K562 (cell line): ENCODE results near the gene PLXNB2. TPM values are rescaled to one million over a fixed set of nuclear protein-coding genes. Genes with fewer than 3 reads are reported as not detected.
A peak's percentile ranks its signal among the peaks of the same experiment; 100 is the strongest.

Experiments used
- ATAC-seq: fragments of 200-7000 bp; cut with Tn5 transposase; 3 replicates; pipeline ENCODE4 v1.9.1; 2020; ENCODE audit warnings: moderate library complexity
- BruUV-seq: library from RNA; stranded (reverse); fragments of 400-500 nt; replicated peaks from 2 replicates; lab custom pipeline; 2021; lab: Mats Ljungman, UMichigan
- CTCF ChIA-PET: fragments of 300-600 bp; formaldehyde crosslinking; extraction: SDS; loops from one replicate; lab custom pipeline; 2021; ENCODE audit warnings: low intra/inter-chr PET ratio; lab: Yijun Ruan, JAX
- POLR2A ChIA-PET: fragments of 300-600, 350-650 bp; sonication (Branson Sonifier 250); formaldehyde crosslinking; extraction: SDS; loops from one replicate; lab custom pipeline; 2021; ENCODE audit warnings: antibody characterized with exemption, inconsistent platforms; lab: Yijun Ruan, JAX
- DNase-seq, 4 experiments: peaks; one replicate each; pipeline versions ENCODE4 v3.0.0 to v3.0.0-alpha.2; 2011 to 2018; ENCODE audit warnings: low spot score in 3 of 4, mixed read lengths in 3 of 4; ENCODE audit errors: extremely low read depth in 1 of 4
- FAIRE-seq: peaks from 2 replicates; lab custom pipeline; 2011; peaks lifted over from hg19 to GRCh38; lab: Jason Lieb, UNC
- H2AFZ ChIP-seq: 2 replicates; pipeline ENCODE4 v1.6.0; 2011; ENCODE audit warnings: low read depth, low read length, control low read depth, inconsistent platforms
- H3K27ac ChIP-seq: fragments of 200-600 bp; 3 replicates; pipeline ENCODE4 v1.8.0; 2011; ENCODE audit warnings: low read depth, mild to moderate bottlenecking, control low read depth, inconsistent platforms, low read length, moderate library complexity, mixed read lengths; ENCODE audit errors: extremely low read depth
- H3K27me3 ChIP-seq, 2 experiments: fragments of 300-600 bp in 1 of 2; 2 replicates in 1 of 2; 3 replicates in 1 of 2; pipeline versions ENCODE4 v1.6.0 to v1.8.0; 2011; ENCODE audit warnings: inconsistent platforms in 2 of 2, low read length in 2 of 2, mild to moderate bottlenecking in 1 of 2, mixed read lengths in 1 of 2, moderate library complexity in 1 of 2; ENCODE audit not compliant: control insufficient read depth in 2 of 2, insufficient read depth in 2 of 2
- H3K36me3 ChIP-seq: fragments of 300-600 bp; 3 replicates; pipeline ENCODE4 v1.8.0; 2011; ENCODE audit warnings: mild to moderate bottlenecking, low read length, inconsistent platforms; ENCODE audit not compliant: control insufficient read depth, insufficient read depth
- H3K4me1 ChIP-seq, 2 experiments: fragments of 200-600 bp in 1 of 2; replicated peaks in 1 of 2; 2 replicates in 1 of 2; 3 replicates in 1 of 2; pipeline versions ENCODE4 v1.5.1 to v1.8.0; 2011; ENCODE audit warnings: inconsistent platforms in 2 of 2, low read length in 2 of 2, mild to moderate bottlenecking in 1 of 2, mixed read lengths in 1 of 2, moderate library complexity in 1 of 2; ENCODE audit not compliant: control insufficient read depth in 2 of 2, insufficient read depth in 2 of 2
- H3K4me2 ChIP-seq: 2 replicates; pipeline ENCODE4 v1.6.1; 2011; ENCODE audit warnings: low read length, control low read depth, inconsistent platforms, mixed read lengths; ENCODE audit not compliant: insufficient read depth
- H3K4me3 ChIP-seq: fragments of 200-600 bp; sonication (generic), shearing (Covaris generic); 2 replicates; pipeline ENCODE4 v1.5.1; 2016; ENCODE audit warnings: control low read depth, inconsistent platforms
- H3K79me2 ChIP-seq: fragments of 200-600 bp; 3 replicates; pipeline ENCODE4 v1.8.0; 2011; ENCODE audit warnings: low read length, inconsistent platforms; ENCODE audit not compliant: control insufficient read depth, insufficient read depth
- H3K9ac ChIP-seq, 2 experiments: 2 replicates each; pipeline versions ENCODE4 v1.6.0 to v1.6.1; 2011; ENCODE audit warnings: low read depth in 2 of 2, low read length in 2 of 2, control low read depth in 1 of 2, inconsistent platforms in 1 of 2, mild to moderate bottlenecking in 1 of 2, mixed read lengths in 1 of 2; ENCODE audit not compliant: insufficient read depth in 1 of 2
- H3K9me1 ChIP-seq: one replicate; pipeline ENCODE4 v1.6.0; 2011; ENCODE audit warnings: inconsistent platforms, mild to moderate bottlenecking, low read length, moderate library complexity; ENCODE audit not compliant: control insufficient read depth, insufficient read depth
- H3K9me3 ChIP-seq: replicated peaks from 2 replicates; pipeline ENCODE4 v1.5.1; 2011; ENCODE audit warnings: low read depth, low read length, inconsistent platforms; ENCODE audit not compliant: control insufficient read depth, insufficient read depth
- H4K20me1 ChIP-seq: replicated peaks from 2 replicates; pipeline ENCODE4 v1.6.1; 2011; ENCODE audit warnings: low read length, inconsistent platforms, mixed read lengths; ENCODE audit not compliant: control insufficient read depth, insufficient read depth
- BMI1 ChIP-seq: fragments of 150-350 bp; IDR thresholded peaks from 2 replicates; pipeline ENCODE4 v1.6.1; 2014; ENCODE audit warnings: low read length
- CBX5 ChIP-seq: IDR thresholded peaks from 2 replicates; pipeline ENCODE4 v1.6.1; 2014; ENCODE audit warnings: low read depth, borderline replicate concordance
- CXXC5 ChIP-seq: fragments of 250-450 bp; sonication (Bioruptor Pico); IDR thresholded peaks from 2 replicates; pipeline ENCODE4 v1.8.0; 2022; ENCODE audit warnings: inconsistent platforms, mild to moderate bottlenecking, moderate library complexity
- HMGN3 ChIP-seq: IDR thresholded peaks from 2 replicates; pipeline ENCODE4 v1.6.1; 2011; ENCODE audit warnings: borderline replicate concordance, low read depth, mild to moderate bottlenecking, mixed read lengths, low read length; ENCODE audit not compliant: insufficient read length; ENCODE audit errors: extremely low read depth
- KLF1 ChIP-seq: fragments of 450-650 bp; IDR thresholded peaks from 2 replicates; pipeline ENCODE4 v1.6.1; 2016; ENCODE audit warnings: missing genetic modification characterization, missing compliant biosample characterization
- MAFG ChIP-seq: fragments of 450-650 bp; conservative IDR thresholded peaks from 2 replicates; pipeline ENCODE4 v1.6.1; 2016; ENCODE audit warnings: missing genetic modification characterization, missing compliant biosample characterization
- NRF1 ChIP-seq, 2 experiments: fragments of 450-650 bp; IDR thresholded peaks in 1 of 2; conservative IDR thresholded peaks in 1 of 2; 2 replicates each; pipeline ENCODE4 v1.6.1; 2014; ENCODE audit warnings: mild to moderate bottlenecking in 2 of 2
- SMAD1 ChIP-seq: fragments of 150-350 bp; IDR thresholded peaks from 2 replicates; pipeline ENCODE4 v1.6.1; 2014; ENCODE audit warnings: low read length, low read depth; ENCODE audit not compliant: partially characterized antibody
- ZNF23 ChIP-seq: fragments of 250-450 bp; sonication (Bioruptor Pico); IDR thresholded peaks from 2 replicates; pipeline ENCODE4 v1.4.0; 2020; ENCODE audit warnings: mild to moderate bottlenecking
- ZNF766 ChIP-seq: fragments of 200-800 bp; sonication (Bioruptor generic); conservative IDR thresholded peaks from 2 replicates; pipeline ENCODE4 v1.6.1; 2016; ENCODE audit warnings: missing genetic modification characterization, missing compliant biosample characterization
- WGBS: fragments of 100-300 bp; shearing (Covaris generic); methylation state at CpG from one replicate; pipeline ENCODE4 v1.1.6; 2016; ENCODE audit warnings: low coverage, mixed read lengths; ENCODE audit not compliant: insufficient coverage; ENCODE audit errors: missing lambda C conversion rate; 5-methylcytosine and 5-hydroxymethylcytosine counted together
- in situ Hi-C: fragments of 300-500 bp; cut with MboI; formaldehyde crosslinking; loops from 4 replicates; pipeline ENCODE4 v1.15.0; 2018; ENCODE audit warnings: inconsistent platforms, mixed read lengths
- intact Hi-C: fragments of 100-400 bp; cut with micrococcal nuclease; formaldehyde crosslinking; loops from 2 replicates; pipeline ENCODE4 v1.14.2; 2022
- polyA plus RNA-seq, 8 experiments: library from polyadenylated mRNA; depleted of rRNA in 4 of 8; stranded (reverse) in 5 of 8; unstranded in 3 of 8; fragments of >200 nt; fragmentation: Nextera tagmentation in 2 of 8; fragmentation: Illumina TruSeq in 1 of 8; extraction: Ambion mirVana in 2 of 8; extraction: Trizol in 1 of 8; gene quantifications; 2 replicates each; pipeline versions ENCODE4 v1.2.1 to v1.2.3, GENCODE V29; 2011 to 2014; ENCODE audit warnings: inconsistent platforms in 1 of 8, missing spikeins in 1 of 8
- total RNA-seq, 7 experiments: library from RNA; depleted of rRNA in 6 of 7; stranded (reverse); fragments of >200 nt in 6 of 7; fragmentation: Illumina TruSeq in 2 of 7; extraction: Trizol in 2 of 7; gene quantifications; 2 replicates each; pipeline versions ENCODE4 v1.2.1 to v1.2.3, GENCODE V29; 2011 to 2021; ENCODE audit warnings: low replicate concordance in 1 of 7
- TF ChIP-seq, protein P1 (sequence below), 2 experiments: fragments of 450-650 bp; IDR thresholded peaks; 2 replicates each; pipeline ENCODE4 v1.6.1; 2018; ENCODE audit warnings: mild to moderate bottlenecking in 2 of 2, low read depth in 1 of 2; ENCODE audit not compliant: partially characterized antibody in 2 of 2

Gene PLXNB2
- total and polyA plus RNA-seq, 9 of the 15 experiments (the other 6 are each of a cell fraction or from before 2014, with no cell fraction given): 0.15 to 45.1 (median 13.6) TPM

GRCh38 chr22:50272044-50272802 is 35.2 kb downstream of the PLXNB2 start:
- no peaks in the 10 kb centered on the region; the same call in 2 of the 3 replicates for H3K79me2 ChIP-seq

GRCh38 chr22:50271519-50271970 is 35.9 kb downstream of the PLXNB2 start:
- peak overlapping the region; percentile 31 for H3K4me3 ChIP-seq
- WGBS: 0% methylated on average over 13 of the region's 45 CpGs
- H3K9me1 ChIP-seq: no peaks in the 10 kb centered on the region
- H2AFZ ChIP-seq: no peak overlapping the region
- in situ Hi-C loops (loop anchor here (5.0 kb wide), 1 partner anchor 56 kb away; the partner anchor contains the start of gene DENND6B), intact Hi-C loops (loop anchor here (5.0 kb wide), 1 partner anchor 56 kb away; the partner anchor contains the start of gene DENND6B)
- peak overlapping the region in 1 of 2 experiments; percentile 68; a peak in 2 of 4 replicates for H3K9ac ChIP-seq
- no peak overlapping the region for H3K27ac ChIP-seq
- no TSS peak for BruUV-seq
- peak overlapping the region; percentile 49; the same call in 1 of the 2 replicates for H3K4me2 ChIP-seq
- H4K20me1 ChIP-seq: no peaks in the 10 kb centered on the region
- H3K27me3 ChIP-seq: no peaks in the 10 kb centered on the region
- peak; percentile 82 for ATAC-seq
- DNase-seq: peak; percentile 80 to 84 (median 83)
- CTCF ChIA-PET: no interaction called here
- H3K79me2 ChIP-seq: no peaks in the 10 kb centered on the region; the same call in 2 of the 3 replicates
- H3K36me3 ChIP-seq: peaks cover 9% of the 10 kb centered on the region; the same call in 1 of the 3 replicates
- peaks cover 7 to 77% of the 10 kb centered on the region in 2 experiments; a peak in 4 of 5 replicates for H3K4me1 ChIP-seq
- peak; percentile 35 for FAIRE-seq
- H3K9me3 ChIP-seq: no peaks in the 10 kb centered on the region
- POLR2A ChIA-PET: interaction anchor here (0.6 kb wide), 2 partner anchors 55 to 86 kb away, joined by 3 read pairs; partner anchors contain the start of gene DENND6B
- TF ChIP-seq CBX5: no peak
- TF ChIP-seq ZNF23: no peak
- TF ChIP-seq, protein P1, sequence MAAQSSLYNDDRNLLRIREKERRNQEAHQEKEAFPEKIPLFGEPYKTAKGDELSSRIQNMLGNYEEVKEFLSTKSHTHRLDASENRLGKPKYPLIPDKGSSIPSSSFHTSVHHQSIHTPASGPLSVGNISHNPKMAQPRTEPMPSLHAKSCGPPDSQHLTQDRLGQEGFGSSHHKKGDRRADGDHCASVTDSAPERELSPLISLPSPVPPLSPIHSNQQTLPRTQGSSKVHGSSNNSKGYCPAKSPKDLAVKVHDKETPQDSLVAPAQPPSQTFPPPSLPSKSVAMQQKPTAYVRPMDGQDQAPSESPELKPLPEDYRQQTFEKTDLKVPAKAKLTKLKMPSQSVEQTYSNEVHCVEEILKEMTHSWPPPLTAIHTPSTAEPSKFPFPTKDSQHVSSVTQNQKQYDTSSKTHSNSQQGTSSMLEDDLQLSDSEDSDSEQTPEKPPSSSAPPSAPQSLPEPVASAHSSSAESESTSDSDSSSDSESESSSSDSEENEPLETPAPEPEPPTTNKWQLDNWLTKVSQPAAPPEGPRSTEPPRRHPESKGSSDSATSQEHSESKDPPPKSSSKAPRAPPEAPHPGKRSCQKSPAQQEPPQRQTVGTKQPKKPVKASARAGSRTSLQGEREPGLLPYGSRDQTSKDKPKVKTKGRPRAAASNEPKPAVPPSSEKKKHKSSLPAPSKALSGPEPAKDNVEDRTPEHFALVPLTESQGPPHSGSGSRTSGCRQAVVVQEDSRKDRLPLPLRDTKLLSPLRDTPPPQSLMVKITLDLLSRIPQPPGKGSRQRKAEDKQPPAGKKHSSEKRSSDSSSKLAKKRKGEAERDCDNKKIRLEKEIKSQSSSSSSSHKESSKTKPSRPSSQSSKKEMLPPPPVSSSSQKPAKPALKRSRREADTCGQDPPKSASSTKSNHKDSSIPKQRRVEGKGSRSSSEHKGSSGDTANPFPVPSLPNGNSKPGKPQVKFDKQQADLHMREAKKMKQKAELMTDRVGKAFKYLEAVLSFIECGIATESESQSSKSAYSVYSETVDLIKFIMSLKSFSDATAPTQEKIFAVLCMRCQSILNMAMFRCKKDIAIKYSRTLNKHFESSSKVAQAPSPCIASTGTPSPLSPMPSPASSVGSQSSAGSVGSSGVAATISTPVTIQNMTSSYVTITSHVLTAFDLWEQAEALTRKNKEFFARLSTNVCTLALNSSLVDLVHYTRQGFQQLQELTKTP (IDR thresholded peaks at IDR 0.05; ENCODE audit: low read depth in 1 of 2, partially characterized antibody in 2 of 2): no peak
- TF ChIP-seq NRF1 (conservative IDR thresholded peaks at IDR 0.05 in 1 of 2, IDR thresholded peaks at IDR 0.05 in 1 of 2): peak in 1 of 2 experiments; percentile 24; a peak in 2 of 4 replicates
- peak; percentile 91 for TF ChIP-seq KLF1 (tag)
- peak; percentile 77 for TF ChIP-seq BMI1
- TF ChIP-seq HMGN3: peak; percentile 24
- TF ChIP-seq CXXC5 (CRISPR knock-in tag): peak; percentile 82

More at GRCh38 chr22:50272044-50272802, 35.2 kb downstream of the PLXNB2 start:
- no peak for ATAC-seq
- Histone ChIP-seq H3K4me3 (no peak overlapping the region), H3K36me3 (peaks cover 11% of the 10 kb centered on the region; the same call in 1 of the 3 replicates), H3K27me3 (no peaks in the 10 kb centered on the region), H4K20me1 (no peaks in the 10 kb centered on the region), H2AFZ (no peak overlapping the region), H3K4me2 (no peak overlapping the region), H3K9ac (no peak overlapping the region), H3K27ac (no peak overlapping the region), H3K4me1 (peaks cover 7 to 71% of the 10 kb centered on the region in 2 experiments; a peak in 4 of 5 replicates), H3K9me1 (no peaks in the 10 kb centered on the region), H3K9me3 (no peaks in the 10 kb centered on the region)
- no peak for FAIRE-seq
- DNase-seq: no peak
- WGBS: 56% methylated on average over 5 of the region's 26 CpGs
- POLR2A ChIA-PET: interaction anchor here (0.6 to 1.1 kb wide), 5 partner anchors 13 to 225 kb away, joined by 3 read pairs; no protein-coding TSS in a partner anchor
- no TSS peak for BruUV-seq
- in situ Hi-C loops: loop anchor here (5.0 kb wide), 1 partner anchor 55 kb away; the partner anchor contains the start of gene DENND6B
- no peak for TF ChIP-seq SMAD1
- TF ChIP-seq ZNF766 (CRISPR knock-in tag): no peak
- TF ChIP-seq MAFG: no peak
- intact Hi-C loops: loop anchor here (5.0 kb wide), 1 partner anchor 55 kb away; the partner anchor contains the start of gene DENND6B
- CTCF ChIA-PET: no interaction called here
